GM23338 (cell line): ENCODE measurements around the gene TSC22D1.

Source experiments
- CREB1 ChIP-seq: fragments of 250-450 bp; sonication (Bioruptor Pico); IDR thresholded peaks from 2 replicates; pipeline ENCODE4 v1.5.0; 2020; ENCODE audit warnings: low read depth, mild to moderate bottlenecking, moderate library complexity
- CTCF ChIP-seq, 2 experiments: fragments of 200-600 bp in 1 of 2; sonication (generic) in 1 of 2; conservative IDR thresholded peaks; 2 replicates each; pipeline versions ENCODE4 v1.5.1 to v1.6.1; 2016 to 2017; ENCODE audit warnings: antibody characterized with exemption in 2 of 2, low read depth in 2 of 2, mild to moderate bottlenecking in 2 of 2, moderate library complexity in 1 of 2
- EZH2 ChIP-seq: fragments of 200-600 bp; sonication (generic); IDR thresholded peaks from one replicate; pipeline ENCODE4 v1.8.0; 2017; ENCODE audit warnings: antibody characterized with exemption, mild to moderate bottlenecking, low read depth; ENCODE audit not compliant: unreplicated experiment
- EZH2phosphoT487 ChIP-seq: fragments of 200-600 bp; sonication (generic); IDR thresholded peaks from one replicate; pipeline ENCODE4 v1.8.1; 2018; ENCODE audit warnings: antibody characterized with exemption; ENCODE audit not compliant: unreplicated experiment
- JUNB ChIP-seq: IDR thresholded peaks from one replicate; pipeline ENCODE4 v1.6.1; 2016; ENCODE audit warnings: antibody characterized with exemption; ENCODE audit not compliant: unreplicated experiment
- NANOG ChIP-seq: IDR thresholded peaks from 2 replicates; pipeline ENCODE4 v1.6.1; 2016; ENCODE audit warnings: antibody characterized with exemption, borderline replicate concordance
- POLR2AphosphoS5 ChIP-seq: IDR thresholded peaks from 2 replicates; pipeline ENCODE4 v1.6.1; 2016; ENCODE audit warnings: antibody characterized with exemption, low read depth
- STAT1 ChIP-seq: IDR thresholded peaks from one replicate; pipeline ENCODE4 v1.6.1; 2016; ENCODE audit warnings: antibody characterized with exemption; ENCODE audit not compliant: unreplicated experiment
- TF ChIP-seq, protein P1 (sequence below): IDR thresholded peaks from one replicate; pipeline ENCODE4 v1.6.1; 2018; ENCODE audit warnings: antibody characterized with exemption; ENCODE audit not compliant: unreplicated experiment

- TF ChIP-seq EZH2 = no peak
- no peak for TF ChIP-seq CTCF (conservative IDR thresholded peaks at IDR 0.05; ENCODE audit: low read depth in 2 of 2)
- TF ChIP-seq POLR2AphosphoS5 = no peak
- no peak for TF ChIP-seq CREB1 (CRISPR knock-in tag)
- no peak for TF ChIP-seq STAT1
- TF ChIP-seq, protein P1, sequence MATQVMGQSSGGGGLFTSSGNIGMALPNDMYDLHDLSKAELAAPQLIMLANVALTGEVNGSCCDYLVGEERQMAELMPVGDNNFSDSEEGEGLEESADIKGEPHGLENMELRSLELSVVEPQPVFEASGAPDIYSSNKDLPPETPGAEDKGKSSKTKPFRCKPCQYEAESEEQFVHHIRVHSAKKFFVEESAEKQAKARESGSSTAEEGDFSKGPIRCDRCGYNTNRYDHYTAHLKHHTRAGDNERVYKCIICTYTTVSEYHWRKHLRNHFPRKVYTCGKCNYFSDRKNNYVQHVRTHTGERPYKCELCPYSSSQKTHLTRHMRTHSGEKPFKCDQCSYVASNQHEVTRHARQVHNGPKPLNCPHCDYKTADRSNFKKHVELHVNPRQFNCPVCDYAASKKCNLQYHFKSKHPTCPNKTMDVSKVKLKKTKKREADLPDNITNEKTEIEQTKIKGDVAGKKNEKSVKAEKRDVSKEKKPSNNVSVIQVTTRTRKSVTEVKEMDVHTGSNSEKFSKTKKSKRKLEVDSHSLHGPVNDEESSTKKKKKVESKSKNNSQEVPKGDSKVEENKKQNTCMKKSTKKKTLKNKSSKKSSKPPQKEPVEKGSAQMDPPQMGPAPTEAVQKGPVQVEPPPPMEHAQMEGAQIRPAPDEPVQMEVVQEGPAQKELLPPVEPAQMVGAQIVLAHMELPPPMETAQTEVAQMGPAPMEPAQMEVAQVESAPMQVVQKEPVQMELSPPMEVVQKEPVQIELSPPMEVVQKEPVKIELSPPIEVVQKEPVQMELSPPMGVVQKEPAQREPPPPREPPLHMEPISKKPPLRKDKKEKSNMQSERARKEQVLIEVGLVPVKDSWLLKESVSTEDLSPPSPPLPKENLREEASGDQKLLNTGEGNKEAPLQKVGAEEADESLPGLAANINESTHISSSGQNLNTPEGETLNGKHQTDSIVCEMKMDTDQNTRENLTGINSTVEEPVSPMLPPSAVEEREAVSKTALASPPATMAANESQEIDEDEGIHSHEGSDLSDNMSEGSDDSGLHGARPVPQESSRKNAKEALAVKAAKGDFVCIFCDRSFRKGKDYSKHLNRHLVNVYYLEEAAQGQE = no peak
- TF ChIP-seq NANOG = no peak
- no peak for TF ChIP-seq EZH2phosphoT487
- TF ChIP-seq JUNB = no peak
Measured at GRCh38 chr13:44433863-44434765, 142.0 kb downstream of the TSC22D1 start.
